Mucosa of descending colon (tissue), 3 donors: Measurements from ENCODE around the gene MICAL3. TPM values are rescaled to one million over a fixed set of nuclear protein-coding genes. Genes with fewer than 3 reads are reported as not detected.

ENCODE experiments used
- ATAC-seq: fragments of 200-7000 bp; cut with Tn5 transposase; one replicate; pipeline ENCODE4 v1.9.1; 2020; ENCODE audit warnings: mild to moderate bottlenecking, moderate library complexity
- DNase-seq, 3 donors: peaks; one replicate each; pipeline ENCODE4 v3.0.0-alpha.2; 2020
- H3K36me3 ChIP-seq: fragments of 200-600 bp; one replicate; pipeline ENCODE4 v1.8.0; 2021; ENCODE audit warnings: low read depth, mild to moderate bottlenecking
- H3K4me1 ChIP-seq: fragments of 200-600 bp; one replicate; pipeline ENCODE4 v1.8.0; 2021; ENCODE audit warnings: low read depth, mild to moderate bottlenecking
- H3K4me3 ChIP-seq: fragments of 200-600 bp; one replicate; pipeline ENCODE4 v1.8.0; 2021; ENCODE audit warnings: mild to moderate bottlenecking
- H3K9me3 ChIP-seq: fragments of 200-600 bp; one replicate; pipeline ENCODE4 v1.8.0; 2021; ENCODE audit warnings: mild to moderate bottlenecking
- intact Hi-C, 2 donors: fragments of 100-400 bp; cut with DNase I in 1 of 2; cut with micrococcal nuclease in 1 of 2; formaldehyde crosslinking; loops; one replicate each; pipeline versions ENCODE4 v1.11.0 to v1.11.1; 2022; cut with DNase I, micrococcal nuclease
- total RNA-seq, 3 donors: library from RNA; stranded (reverse); fragmentation: NEBNext Ultra II Directional in 2 of 3; extraction: Animal tissue kit (Norgen Biotek cat#: 25700) in 2 of 3; gene quantifications; one replicate each; pipeline versions ENCODE4 v1.2.1 to v1.2.4, GENCODE V29; 2021 to 2023
- TF ChIP-seq, protein P1 (sequence below): fragments of 200-600 bp; IDR thresholded peaks from one replicate; pipeline ENCODE4 v1.8.0; 2022; ENCODE audit warnings: antibody characterized with exemption, mild to moderate bottlenecking
- donor health status: DM: no; HTN: no; CAD: no; lungs with moderate emphysema.
- donor health status: DM: no; HTN: no; CAD: no.
- donor health status: DM: no; HTN: yes; CAD: no.

Gene MICAL3
- total RNA-seq, 3 donors from 2014 or later = 75.8 to 135 (median 129) TPM

GRCh38 chr22:17931400-17931825, 92.9 kb downstream of the MICAL3 start:
- no peaks in the 10 kb centered on the region for H3K36me3 ChIP-seq
- intact Hi-C loops = no loop called here
- H3K4me3 ChIP-seq = no peak overlapping the region
- TF ChIP-seq, protein P1, sequence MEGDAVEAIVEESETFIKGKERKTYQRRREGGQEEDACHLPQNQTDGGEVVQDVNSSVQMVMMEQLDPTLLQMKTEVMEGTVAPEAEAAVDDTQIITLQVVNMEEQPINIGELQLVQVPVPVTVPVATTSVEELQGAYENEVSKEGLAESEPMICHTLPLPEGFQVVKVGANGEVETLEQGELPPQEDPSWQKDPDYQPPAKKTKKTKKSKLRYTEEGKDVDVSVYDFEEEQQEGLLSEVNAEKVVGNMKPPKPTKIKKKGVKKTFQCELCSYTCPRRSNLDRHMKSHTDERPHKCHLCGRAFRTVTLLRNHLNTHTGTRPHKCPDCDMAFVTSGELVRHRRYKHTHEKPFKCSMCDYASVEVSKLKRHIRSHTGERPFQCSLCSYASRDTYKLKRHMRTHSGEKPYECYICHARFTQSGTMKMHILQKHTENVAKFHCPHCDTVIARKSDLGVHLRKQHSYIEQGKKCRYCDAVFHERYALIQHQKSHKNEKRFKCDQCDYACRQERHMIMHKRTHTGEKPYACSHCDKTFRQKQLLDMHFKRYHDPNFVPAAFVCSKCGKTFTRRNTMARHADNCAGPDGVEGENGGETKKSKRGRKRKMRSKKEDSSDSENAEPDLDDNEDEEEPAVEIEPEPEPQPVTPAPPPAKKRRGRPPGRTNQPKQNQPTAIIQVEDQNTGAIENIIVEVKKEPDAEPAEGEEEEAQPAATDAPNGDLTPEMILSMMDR = no peak
- no peaks in the 10 kb centered on the region for H3K9me3 ChIP-seq
- peak in 2 of 3 donors; percentile 64 to 73 for DNase-seq
- ATAC-seq = peak; percentile 88
- H3K4me1 ChIP-seq = peaks cover 8% of the 10 kb centered on the region

DNA sequence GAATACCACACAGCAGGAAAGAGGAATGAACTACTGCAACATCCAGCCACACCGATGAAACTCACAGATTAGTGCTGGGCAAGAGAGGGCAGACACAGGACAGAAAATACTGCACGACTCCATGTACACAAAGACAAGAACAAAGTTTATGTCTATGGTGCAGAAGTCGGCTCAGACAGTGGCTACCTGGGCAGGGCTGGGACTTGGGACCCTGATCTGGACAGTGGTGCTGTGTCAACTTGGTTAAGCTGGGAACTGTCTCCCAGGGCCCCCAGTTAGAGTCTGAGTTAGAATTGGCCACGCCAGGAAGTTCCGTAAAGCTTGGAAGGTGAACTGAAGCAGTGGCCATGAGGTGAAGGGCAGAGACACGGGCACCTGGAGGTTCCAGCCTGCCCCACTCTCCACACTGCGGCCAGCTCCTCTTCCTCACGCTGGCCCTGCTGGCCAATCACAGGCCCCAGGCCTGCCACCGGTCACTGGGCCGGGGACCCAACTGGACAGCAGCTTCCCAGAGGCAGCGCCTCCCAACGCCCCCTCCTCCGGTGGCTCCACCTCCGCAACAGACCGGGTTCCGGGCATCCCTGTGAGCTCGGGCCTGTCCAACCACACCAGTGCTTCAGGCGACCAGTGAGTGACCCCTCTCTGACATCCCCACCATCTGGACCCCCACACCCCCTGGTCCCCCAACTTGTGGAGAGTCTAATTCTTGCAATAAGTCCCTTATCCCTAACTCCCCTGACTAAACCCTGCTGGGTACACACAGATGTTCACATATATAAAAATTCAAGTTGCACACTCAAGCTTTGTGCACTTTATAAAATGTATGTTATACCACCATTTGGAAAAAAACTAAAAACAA, 93.7 kb downstream of the MICAL3 start:
- ATAC-seq = peak; percentile 11
- DNase-seq = no peak
- intact Hi-C loops = no loop called here

GRCh38 chr22:17929909-17930308, 94.5 kb downstream of the MICAL3 start:
- intact Hi-C loops = no loop called here
- H3K4me1 ChIP-seq = peaks cover 13% of the 10 kb centered on the region
- no peak overlapping the region for H3K4me3 ChIP-seq
- DNase-seq = no peak
- no peaks in the 10 kb centered on the region for H3K36me3 ChIP-seq
- TF ChIP-seq, protein P1 = no peak
- H3K9me3 ChIP-seq = no peaks in the 10 kb centered on the region
- no peak for ATAC-seq

More for the DNA sequence above, 93.7 kb downstream of the MICAL3 start:
- TF ChIP-seq, protein P1 = no peak
- H3K9me3 ChIP-seq = no peaks in the 10 kb centered on the region
- H3K4me1 ChIP-seq = peaks cover 8% of the 10 kb centered on the region
- no peak overlapping the region for H3K4me3 ChIP-seq
- no peaks in the 10 kb centered on the region for H3K36me3 ChIP-seq

- Histone ChIP-seq H3K36me3 (no peaks in the 10 kb centered on the region), H3K4me1 (peaks cover 20% of the 10 kb centered on the region), H3K9me3 (no peaks in the 10 kb centered on the region), H3K4me3 (no peak overlapping the region)
- TF ChIP-seq, protein P1 = no peak
- ATAC-seq (no peak), DNase-seq (no peak)
- intact Hi-C loops = no loop called here
Measured at GRCh38 chr22:17928391-17928790, 96.0 kb downstream of the MICAL3 start.

GRCh38 chr22:17927062-17927461, 97.3 kb downstream of the MICAL3 start:
- DNase-seq (no peak), ATAC-seq (peak; percentile 24)
- Histone ChIP-seq H3K9me3 (no peaks in the 10 kb centered on the region), H3K4me1 (peaks cover 29% of the 10 kb centered on the region), H3K4me3 (no peak overlapping the region), H3K36me3 (no peaks in the 10 kb centered on the region)
- intact Hi-C loops = no loop called here
- TF ChIP-seq, protein P1 = no peak
